ENCODE data around the gene RGS8. TPM values are rescaled to one million over a fixed set of nuclear protein-coding genes. Genes with fewer than 3 reads are reported as not detected.

The RGS8 gene
- total RNA-seq, 2 donors from 2014 or later = 1.5 TPM; not detected in 1

GRCh38 chr1:182672487-182672836 is 11.9 kb downstream of the RGS8 start:
- intact Hi-C loops (cut with DNase I) = no loop called here
- no peaks in the 10 kb centered on the region for H3K27me3 ChIP-seq (replicated peaks; ENCODE audit: insufficient read depth)

GRCh38 chr1:182671750-182672486 is 12.5 kb downstream of the RGS8 start:
- DNase-seq (ENCODE audit: low spot score) = no peak
- WGBS = 33% methylated on average over 12 of the region's 12 CpGs
- no peak for TF ChIP-seq POLR2AphosphoS5 (IDR thresholded peaks at IDR 0.05)
- no peak for TF ChIP-seq CTCF (IDR thresholded peaks at IDR 0.05)
- TF ChIP-seq POLR2A (IDR thresholded peaks at IDR 0.05) = no peak

More at GRCh38 chr1:182672487-182672836, 11.9 kb downstream of the RGS8 start:
- 29% methylated on average over 1 of the region's 1 CpG for WGBS
- Histone ChIP-seq H3K4me1 (replicated peaks) (no peaks in the 10 kb centered on the region), H3K9me3 (no peaks in the 10 kb centered on the region), H3K36me3 (no peaks in the 10 kb centered on the region), H3K4me3 (no peak overlapping the region), H3K27ac (no peak overlapping the region)
- TF ChIP-seq CTCF (IDR thresholded peaks at IDR 0.05) (no peak), POLR2A (IDR thresholded peaks at IDR 0.05) (no peak), POLR2AphosphoS5 (IDR thresholded peaks at IDR 0.05) (no peak)
- DNase-seq (ENCODE audit: low spot score) = no peak

GRCh38 chr1:182670032-182670749 is 14.2 kb downstream of the RGS8 start:
- no peak for TF ChIP-seq POLR2A (IDR thresholded peaks at IDR 0.05)
- no peak for TF ChIP-seq CTCF (IDR thresholded peaks at IDR 0.05)
- no peak for TF ChIP-seq POLR2AphosphoS5 (IDR thresholded peaks at IDR 0.05)
- Histone ChIP-seq H3K9me3 (no peaks in the 10 kb centered on the region), H3K27me3 (replicated peaks; ENCODE audit: insufficient read depth) (no peaks in the 10 kb centered on the region), H3K4me1 (replicated peaks) (no peaks in the 10 kb centered on the region), H3K27ac (no peak overlapping the region), H3K4me3 (no peak overlapping the region), H3K36me3 (no peaks in the 10 kb centered on the region)
- WGBS = 93% methylated on average over 11 of the region's 11 CpGs
- DNase-seq (ENCODE audit: low spot score) = no peak
- intact Hi-C loops (cut with DNase I) = no loop called here

More at GRCh38 chr1:182671750-182672486, 12.5 kb downstream of the RGS8 start:
- H3K27ac ChIP-seq = no peak overlapping the region
- no peak overlapping the region for H3K4me3 ChIP-seq
- intact Hi-C loops (cut with DNase I) = no loop called here
- no peaks in the 10 kb centered on the region for H3K9me3 ChIP-seq
- no peaks in the 10 kb centered on the region for H3K36me3 ChIP-seq
- H3K4me1 ChIP-seq (replicated peaks) = no peaks in the 10 kb centered on the region
- no peaks in the 10 kb centered on the region for H3K27me3 ChIP-seq (replicated peaks; ENCODE audit: insufficient read depth)

GRCh38 chr1:182669266-182669665 is 15.1 kb downstream of the RGS8 start:
- intact Hi-C loops (cut with DNase I) = no loop called here
- TF ChIP-seq POLR2A (IDR thresholded peaks at IDR 0.05) (no peak), POLR2AphosphoS5 (IDR thresholded peaks at IDR 0.05) (no peak), CTCF (IDR thresholded peaks at IDR 0.05) (no peak)
- 89% methylated on average over 4 of the region's 4 CpGs for WGBS

More at GRCh38 chr1:182669266-182669665, 15.1 kb downstream of the RGS8 start:
- no peaks in the 10 kb centered on the region for H3K36me3 ChIP-seq
- H3K4me1 ChIP-seq (replicated peaks) = no peaks in the 10 kb centered on the region
- no peaks in the 10 kb centered on the region for H3K9me3 ChIP-seq
- no peak overlapping the region for H3K4me3 ChIP-seq
- H3K27me3 ChIP-seq (replicated peaks; ENCODE audit: insufficient read depth) = no peaks in the 10 kb centered on the region
- no peak overlapping the region for H3K27ac ChIP-seq
- DNase-seq (ENCODE audit: low spot score) = no peak

All from prostate gland (tissue), 2 donors.